ENCODE results near the gene CLSTN2.
A peak's percentile ranks its signal among the peaks of the same experiment; 100 is the strongest.

Gene CLSTN2

GRCh38 chr3:140089403-140090072 is 154.6 kb downstream of the CLSTN2 start:
- no peak for DNase-seq (ENCODE audit: low read depth)
- TF ChIP-seq CTCF (IDR thresholded peaks at IDR 0.05; ENCODE audit: control insufficient read depth, insufficient read depth, low read depth, low read length, missing control alignments), result no peak
- no peak overlapping the region for H3K4me3 ChIP-seq (ENCODE audit: control insufficient read depth, low read depth, low read length)

GRCh38 chr3:140091143-140091542 is 156.2 kb downstream of the CLSTN2 start:
- no peak for DNase-seq (ENCODE audit: low read depth)
- no peak for TF ChIP-seq CTCF (IDR thresholded peaks at IDR 0.05; ENCODE audit: control insufficient read depth, insufficient read depth, low read depth, low read length, missing control alignments)
- H3K4me3 ChIP-seq (ENCODE audit: control insufficient read depth, low read depth, low read length), result no peak overlapping the region

DNA sequence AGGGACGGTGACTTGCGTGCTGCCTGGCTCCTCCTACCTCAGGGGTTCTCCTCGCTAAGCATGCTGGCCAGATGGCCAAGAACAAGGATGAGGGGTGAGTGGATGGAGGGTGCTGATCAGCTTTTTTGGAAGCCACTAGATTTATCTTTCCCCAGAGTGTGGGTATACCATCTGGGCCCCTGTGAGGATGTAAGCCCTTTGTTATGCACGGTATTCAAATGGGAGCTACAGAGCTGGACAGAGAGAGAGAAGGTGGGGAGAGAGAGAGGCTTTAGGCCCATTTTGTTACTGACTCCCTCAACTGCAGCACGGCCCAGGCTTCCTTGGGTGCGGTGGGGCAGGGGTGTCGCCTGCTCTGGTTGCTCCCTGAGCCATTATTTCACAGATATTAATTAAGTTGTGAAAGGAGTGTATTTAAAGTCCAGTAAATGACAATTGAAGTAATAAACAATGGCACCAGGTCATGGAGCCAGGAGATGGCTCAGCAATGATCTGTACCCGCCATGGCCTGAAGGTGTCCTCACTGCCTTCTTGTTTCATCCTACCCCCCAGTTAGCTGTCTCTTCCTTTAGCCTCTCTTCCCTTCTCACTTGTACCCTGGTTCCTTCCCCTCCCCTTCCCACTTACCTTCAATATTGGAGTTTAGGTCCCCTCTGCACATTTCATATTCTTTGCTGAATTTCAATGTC is 158.0 kb downstream of the CLSTN2 start:
- DNase-seq (ENCODE audit: low read depth), result no peak
- no peak overlapping the region for H3K4me3 ChIP-seq (ENCODE audit: control insufficient read depth, low read depth, low read length)
- no peak for TF ChIP-seq CTCF (IDR thresholded peaks at IDR 0.05; ENCODE audit: control insufficient read depth, insufficient read depth, low read depth, low read length, missing control alignments)

- H3K4me3 ChIP-seq (ENCODE audit: control insufficient read depth, low read depth, low read length), result no peak overlapping the region
- DNase-seq (ENCODE audit: low read depth), result peak; percentile 37
- TF ChIP-seq CTCF (IDR thresholded peaks at IDR 0.05; ENCODE audit: control insufficient read depth, insufficient read depth, low read depth, low read length, missing control alignments), result no peak
These were observed 158.8 kb downstream of the CLSTN2 start for GRCh38 chr3:140093742-140094141.

GRCh38 chr3:140094487-140094886 is 159.5 kb downstream of the CLSTN2 start:
- H3K4me3 ChIP-seq (ENCODE audit: control insufficient read depth, low read depth, low read length), result no peak overlapping the region
- no peak for DNase-seq (ENCODE audit: low read depth)
- TF ChIP-seq CTCF (IDR thresholded peaks at IDR 0.05; ENCODE audit: control insufficient read depth, insufficient read depth, low read depth, low read length, missing control alignments), result no peak

- DNase-seq (ENCODE audit: low read depth), result no peak
- H3K4me3 ChIP-seq (ENCODE audit: control insufficient read depth, low read depth, low read length), result no peak overlapping the region
- no peak for TF ChIP-seq CTCF (IDR thresholded peaks at IDR 0.05; ENCODE audit: control insufficient read depth, insufficient read depth, low read depth, low read length, missing control alignments)
These were observed 161.1 kb downstream of the CLSTN2 start for GRCh38 chr3:140096037-140096436.

All from AG09309 (cell line).